DND-41 (cell line): ENCODE data around the gene TMEM86A.

ENCODE experiments used
- EZH2 ChIP-seq: IDR thresholded peaks from 3 replicates; pipeline ENCODE4 v1.6.1; 2012; ENCODE audit warnings: borderline replicate concordance, low read depth, mild to moderate bottlenecking, moderate library complexity, low read length, inconsistent platforms; ENCODE audit not compliant: severe bottlenecking
- TF ChIP-seq, protein P1 (sequence below): IDR thresholded peaks from 2 replicates; pipeline ENCODE4 v1.5.1; 2012; ENCODE audit warnings: borderline replicate concordance, low read length, moderate library complexity, mild to moderate bottlenecking; ENCODE audit not compliant: poor library complexity, severe bottlenecking; ENCODE audit errors: extremely low read depth

DNA sequence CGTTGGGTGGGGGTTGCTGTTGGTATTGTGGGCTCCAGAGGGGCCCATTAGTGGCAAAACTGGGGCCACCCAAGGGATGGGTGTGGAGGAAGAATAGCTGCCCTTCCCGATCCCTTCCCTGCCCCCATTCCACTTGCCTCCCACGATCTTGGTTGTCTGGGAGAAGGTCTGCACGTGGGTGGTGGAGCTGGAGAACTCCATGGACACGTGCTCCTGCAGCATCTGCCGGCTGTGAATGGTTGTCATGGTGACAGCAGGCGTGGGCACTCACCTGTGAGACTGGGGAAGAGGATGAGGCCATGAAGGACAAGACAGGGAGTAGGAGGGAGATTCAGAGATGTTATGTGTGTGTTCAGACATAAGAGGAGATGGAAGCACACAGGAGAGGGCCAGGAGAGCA is 25.4 kb downstream of the TMEM86A start:
- TF ChIP-seq EZH2 = no peak
- TF ChIP-seq, protein P1, sequence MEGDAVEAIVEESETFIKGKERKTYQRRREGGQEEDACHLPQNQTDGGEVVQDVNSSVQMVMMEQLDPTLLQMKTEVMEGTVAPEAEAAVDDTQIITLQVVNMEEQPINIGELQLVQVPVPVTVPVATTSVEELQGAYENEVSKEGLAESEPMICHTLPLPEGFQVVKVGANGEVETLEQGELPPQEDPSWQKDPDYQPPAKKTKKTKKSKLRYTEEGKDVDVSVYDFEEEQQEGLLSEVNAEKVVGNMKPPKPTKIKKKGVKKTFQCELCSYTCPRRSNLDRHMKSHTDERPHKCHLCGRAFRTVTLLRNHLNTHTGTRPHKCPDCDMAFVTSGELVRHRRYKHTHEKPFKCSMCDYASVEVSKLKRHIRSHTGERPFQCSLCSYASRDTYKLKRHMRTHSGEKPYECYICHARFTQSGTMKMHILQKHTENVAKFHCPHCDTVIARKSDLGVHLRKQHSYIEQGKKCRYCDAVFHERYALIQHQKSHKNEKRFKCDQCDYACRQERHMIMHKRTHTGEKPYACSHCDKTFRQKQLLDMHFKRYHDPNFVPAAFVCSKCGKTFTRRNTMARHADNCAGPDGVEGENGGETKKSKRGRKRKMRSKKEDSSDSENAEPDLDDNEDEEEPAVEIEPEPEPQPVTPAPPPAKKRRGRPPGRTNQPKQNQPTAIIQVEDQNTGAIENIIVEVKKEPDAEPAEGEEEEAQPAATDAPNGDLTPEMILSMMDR = no peak
